HUDEP-2 (cell line): ENCODE data around the gene SCYGR7.
A peak's percentile ranks its signal among the peaks of the same experiment; 100 is the strongest.
"Not testable (repeated sequence)": the region's sequence is repeated elsewhere in the genome, so short reads cannot be mapped to it uniquely, and the experiment has no call there.

Source experiments
- DNase-seq, 76 experiments: peaks; one replicate each; lab custom pipeline; 2025; ENCODE audit not compliant: unreplicated experiment in 76 of 76; lab: John Stamatoyannopoulos, UW

SCYGR7 gene

GRCh38 chr2:227728035-227728434 lies at the start of gene SCYGR7:
TSS of gene SCYGR7 (plus strand) at chr2:227728335. CDS start at chr2:227728335, 0 bp downstream.
- no peak for DNase-seq

- DNase-seq: no peak
These were observed 43.9 kb upstream of the SCYGR7 start for GRCh38 chr2:227684258-227684657.

GRCh38 chr2:227687189-227687588 lies 40.9 kb upstream of the SCYGR7 start:
- no peak for DNase-seq

DNA sequence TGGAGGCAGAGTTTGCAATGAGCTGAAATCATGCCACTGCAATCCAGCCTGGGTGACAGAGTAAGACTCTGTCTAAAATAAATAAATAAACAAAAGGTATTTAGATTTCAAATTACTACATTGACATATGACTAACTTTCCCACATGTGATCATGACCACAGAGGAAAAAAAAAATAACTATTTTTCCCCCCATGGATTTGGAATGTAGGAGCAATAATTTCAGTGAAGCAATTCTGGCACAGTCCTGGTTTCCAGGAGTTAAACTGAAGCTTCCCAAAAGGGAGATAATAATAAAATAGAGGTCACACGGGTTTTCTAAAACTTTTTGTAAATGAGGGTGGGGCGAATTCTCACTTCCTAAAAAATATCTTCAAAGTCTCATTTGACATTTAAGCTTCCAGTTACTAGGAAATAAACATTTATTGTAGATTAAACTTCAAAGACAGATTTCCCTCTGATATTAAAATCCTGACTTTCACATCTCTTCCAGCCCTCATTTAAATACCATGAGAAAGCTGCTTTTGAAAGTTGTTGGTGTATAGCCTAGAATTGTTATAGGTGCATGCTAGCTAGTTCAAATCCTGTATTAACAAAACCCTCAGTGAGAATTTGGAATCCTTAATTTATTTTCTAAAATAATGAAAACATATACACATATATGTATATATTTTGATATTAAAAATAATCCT lies 31.0 kb upstream of the SCYGR7 start:
- DNase-seq: no peak

DNA sequence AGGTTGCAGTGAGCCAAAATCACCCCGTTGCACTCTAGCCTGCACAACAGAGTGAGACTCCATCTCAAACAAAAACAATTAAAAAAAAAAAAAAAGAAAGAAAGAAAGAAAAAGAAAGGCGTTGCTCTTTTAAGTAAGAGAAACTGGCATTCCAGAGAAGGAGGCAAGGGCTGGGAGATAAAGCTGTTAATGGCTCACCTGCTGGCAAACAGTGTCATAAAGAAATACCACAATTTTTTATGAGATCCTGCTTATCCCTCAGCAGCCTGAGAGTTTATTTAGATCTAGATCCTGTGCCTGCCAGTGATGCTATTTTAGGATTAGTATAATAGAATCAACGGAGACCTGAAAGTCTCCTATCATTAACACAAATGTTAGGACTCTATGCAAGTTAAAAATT lies 26.6 kb upstream of the SCYGR7 start:
- no peak for DNase-seq

DNA sequence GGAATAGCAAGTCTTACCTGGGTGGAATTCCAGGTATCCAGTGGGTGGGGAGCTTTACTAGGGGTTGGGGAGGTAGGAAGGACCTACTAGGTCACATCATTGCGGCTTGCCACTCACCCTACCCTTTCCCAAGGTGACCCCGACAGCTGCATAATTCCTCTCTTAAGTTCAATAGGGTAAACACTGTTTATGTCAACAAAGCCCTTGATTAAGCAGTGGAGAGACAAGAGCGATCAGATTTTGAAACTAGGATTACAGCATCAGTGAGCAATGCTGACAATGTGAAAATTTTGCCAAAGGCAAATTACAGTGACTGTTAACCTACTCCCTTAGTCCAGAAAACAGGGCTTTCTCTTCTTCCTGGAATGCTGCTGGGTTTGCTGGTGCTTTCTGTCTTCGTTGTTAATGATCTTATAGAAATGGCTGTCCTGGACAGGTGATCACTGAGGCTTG lies 24.8 kb upstream of the SCYGR7 start:
- DNase-seq: no peak

DNA sequence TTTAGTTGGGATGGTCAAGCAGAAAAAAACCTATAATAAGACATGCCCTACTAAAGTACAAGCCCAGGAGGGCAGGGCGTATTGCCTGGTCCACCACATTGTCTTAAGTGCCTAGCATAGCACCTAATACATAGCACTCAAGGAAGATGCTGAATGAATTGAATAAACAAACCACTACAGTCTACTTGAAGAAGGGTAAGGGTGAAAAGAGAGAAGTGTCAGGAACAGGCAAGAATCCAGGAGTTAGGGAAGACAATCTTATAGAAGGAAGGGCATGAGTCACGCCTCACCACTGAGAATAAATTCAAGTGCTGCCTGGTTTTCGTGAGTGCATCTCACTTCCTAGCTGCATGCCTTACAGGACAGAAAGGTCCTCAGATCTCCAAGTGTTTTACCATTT lies 24.2 kb upstream of the SCYGR7 start:
- no peak for DNase-seq

DNA sequence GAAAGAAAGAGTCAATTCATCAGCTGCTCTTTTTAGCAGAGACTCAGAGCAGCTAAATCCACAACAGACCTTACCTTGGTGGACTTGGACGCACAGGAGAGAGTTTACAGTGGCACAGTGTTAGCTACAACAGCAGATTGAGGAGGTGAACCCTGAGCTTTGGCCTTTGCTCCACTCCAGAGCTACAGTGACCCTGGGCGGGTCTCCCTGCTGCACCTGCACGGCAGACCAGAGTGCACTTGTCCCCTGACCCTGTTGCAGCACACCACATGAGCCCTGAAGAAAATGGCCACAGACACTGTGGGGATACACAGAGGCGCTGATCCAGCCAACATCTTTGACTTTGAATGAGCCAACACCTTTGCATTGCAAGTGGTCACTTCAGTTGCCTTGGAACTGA lies 21.3 kb upstream of the SCYGR7 start:
- DNase-seq: no peak

DNA sequence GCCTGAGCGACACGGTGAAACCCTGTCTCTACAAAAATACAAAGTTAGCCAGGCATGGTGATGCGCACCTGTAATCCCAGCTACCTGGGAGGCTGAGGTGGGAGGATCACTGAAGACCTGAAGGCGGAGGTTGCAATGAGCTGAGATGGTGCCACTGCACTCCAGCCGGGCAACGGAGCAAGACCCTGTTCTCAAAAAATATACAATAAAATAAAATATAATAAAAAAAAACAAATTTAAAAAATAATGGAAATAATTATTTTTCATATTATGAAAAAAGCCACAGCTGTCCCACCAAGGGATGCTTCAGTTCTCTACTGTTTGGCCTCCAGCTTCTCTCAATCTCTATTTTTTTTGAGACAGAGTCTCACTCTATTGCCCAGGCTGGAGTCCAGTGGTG lies 20.7 kb upstream of the SCYGR7 start:
- no peak for DNase-seq

DNA sequence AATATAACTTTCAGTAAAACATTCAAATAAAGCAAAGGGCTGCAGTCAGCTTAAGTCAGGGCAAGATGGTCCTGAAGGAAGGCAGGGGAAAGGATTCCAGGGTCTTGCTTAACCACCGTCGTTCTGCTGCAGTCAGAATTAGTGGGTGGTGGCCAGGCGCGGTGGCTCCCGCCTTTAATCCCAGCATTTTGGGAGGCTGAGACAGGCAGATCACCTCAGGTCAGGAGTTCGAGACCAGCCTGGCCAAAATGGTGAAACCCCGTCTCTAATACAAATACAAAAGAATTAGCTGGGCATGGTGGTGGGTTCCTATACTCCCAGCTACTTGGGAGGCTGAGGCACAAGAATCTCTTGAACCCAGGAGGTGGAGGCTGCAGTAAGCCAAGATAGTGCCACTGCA lies 17.1 kb upstream of the SCYGR7 start:
- DNase-seq: no peak

DNA sequence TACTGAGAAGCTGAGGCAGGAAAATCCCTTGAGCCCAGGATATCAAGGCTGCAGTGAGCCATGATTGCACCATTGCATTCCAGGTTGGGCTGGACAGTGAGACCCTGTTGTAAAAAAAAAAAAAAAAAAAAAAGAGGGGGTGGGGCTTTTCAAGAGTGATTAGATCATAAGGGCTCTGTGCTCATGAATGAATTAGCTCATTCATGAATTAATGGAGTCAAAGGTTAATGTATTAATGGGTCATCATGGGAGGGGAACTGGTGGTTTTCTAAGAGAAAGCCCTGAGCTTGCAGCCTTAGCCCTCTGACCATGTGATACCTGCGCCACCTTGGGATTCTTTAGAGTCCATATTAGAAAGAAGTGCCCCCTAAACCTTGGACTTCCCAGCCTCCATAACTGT lies 14.8 kb upstream of the SCYGR7 start:
- no peak for DNase-seq

DNA sequence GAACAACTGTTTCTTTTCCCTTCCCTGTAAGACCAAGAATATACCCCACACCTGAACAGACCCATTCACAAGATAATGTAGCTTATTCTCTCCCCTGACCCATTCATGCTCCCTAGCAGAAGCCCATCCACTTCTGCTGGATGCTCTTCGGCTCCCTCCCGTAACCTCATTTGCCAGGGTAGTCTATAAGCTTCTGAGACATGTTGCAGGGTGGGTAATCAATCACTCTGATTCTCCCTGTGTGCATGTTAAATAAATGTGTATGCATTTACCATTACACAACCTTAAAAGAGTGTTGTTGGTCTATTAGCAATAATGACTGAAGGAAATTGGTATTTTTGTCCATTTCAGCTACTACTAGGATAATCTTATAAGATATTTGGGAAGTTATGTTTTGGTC lies 11.6 kb upstream of the SCYGR7 start:
- DNase-seq: no peak

DNA sequence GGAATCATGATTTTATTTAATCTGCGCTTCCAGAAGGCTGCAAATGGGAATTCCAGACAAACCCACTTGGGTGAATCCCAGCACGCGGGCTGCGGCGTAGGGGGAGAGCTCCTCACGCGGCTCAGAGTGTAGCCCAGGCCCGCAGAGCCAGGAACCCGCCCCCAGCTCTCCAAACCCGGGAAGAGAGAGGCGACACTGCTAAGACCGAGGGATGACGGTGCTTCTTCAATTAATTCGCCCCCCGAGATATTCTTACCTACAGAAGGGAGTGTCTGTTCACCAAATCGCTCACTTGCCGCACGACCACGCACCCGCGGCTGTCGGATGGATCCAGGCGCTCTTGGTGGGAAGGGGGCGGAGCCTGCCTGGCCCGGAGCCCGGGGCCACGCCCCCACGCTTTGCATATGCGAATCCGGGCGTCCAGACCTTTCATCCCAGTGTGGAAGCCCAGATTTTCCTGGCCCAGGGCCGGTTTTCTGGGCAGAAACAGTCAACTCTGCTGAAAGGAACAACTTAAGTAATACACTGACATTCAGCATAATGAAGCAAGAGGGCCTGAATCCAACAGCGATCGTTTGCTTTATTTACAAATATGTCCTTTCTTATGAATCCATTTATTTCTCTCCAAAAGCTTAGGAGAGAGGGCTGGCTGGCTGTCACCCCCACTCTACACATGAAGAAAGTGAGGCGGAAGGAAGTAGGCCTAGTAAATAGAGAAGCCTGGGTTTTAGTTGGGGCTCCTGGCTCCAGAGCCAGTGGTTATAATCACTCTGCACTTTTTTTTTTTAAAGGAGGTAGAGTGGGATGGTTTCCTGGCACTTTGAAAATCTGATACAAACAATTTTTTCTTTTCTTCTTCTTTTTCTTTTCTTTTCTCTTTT lies 10.2 kb upstream of the SCYGR7 start, which contains the start of gene SLC19A3:
Gene SLC19A3 (minus strand): TSS at position 342 of the 881 bp plus-strand sequence. CDS start 15,710 bp downstream, outside the sequence.
- DNase-seq: peak in 3 of 76 experiments; percentile 1 to 11 (median 7)

DNA sequence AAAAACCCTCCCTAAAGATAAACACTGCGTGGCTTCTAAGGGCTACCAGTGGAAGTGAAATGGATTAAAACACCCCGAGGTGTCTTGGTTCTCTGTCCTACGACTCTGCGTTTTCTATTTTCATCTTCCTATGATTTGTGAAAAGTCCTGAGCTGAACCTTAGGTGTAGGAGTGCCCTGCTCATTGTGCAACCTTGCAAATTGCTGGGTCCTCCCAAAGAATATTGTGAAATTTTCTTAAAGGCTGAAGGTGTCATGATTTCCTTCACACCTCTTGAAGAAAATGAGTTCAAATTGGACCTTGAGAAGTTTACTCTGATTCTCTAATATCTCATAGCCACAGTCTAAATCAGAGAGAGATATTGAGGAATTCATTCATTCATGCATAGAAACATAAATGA lies 8.5 kb upstream of the SCYGR7 start:
- no peak for DNase-seq

DNA sequence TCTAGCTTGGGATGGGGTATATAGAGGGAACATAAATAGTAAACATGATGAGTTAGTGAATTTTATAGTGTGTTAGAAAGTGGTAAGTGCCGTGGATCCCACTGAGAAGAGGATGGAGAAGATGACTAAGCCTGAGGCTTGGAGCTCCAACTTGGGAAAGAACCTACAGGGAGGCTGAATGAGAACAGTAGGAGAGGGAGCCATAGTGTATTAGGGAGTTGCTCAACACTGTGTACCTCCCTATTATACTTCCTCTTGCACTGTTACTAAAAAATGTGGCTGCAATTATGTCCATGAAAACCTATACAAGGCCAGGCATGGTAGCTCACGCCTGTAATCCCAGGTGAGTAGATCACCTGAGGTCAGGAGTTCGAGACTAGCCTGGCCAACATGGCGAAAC lies 7.5 kb upstream of the SCYGR7 start:
- DNase-seq: no peak

DNA sequence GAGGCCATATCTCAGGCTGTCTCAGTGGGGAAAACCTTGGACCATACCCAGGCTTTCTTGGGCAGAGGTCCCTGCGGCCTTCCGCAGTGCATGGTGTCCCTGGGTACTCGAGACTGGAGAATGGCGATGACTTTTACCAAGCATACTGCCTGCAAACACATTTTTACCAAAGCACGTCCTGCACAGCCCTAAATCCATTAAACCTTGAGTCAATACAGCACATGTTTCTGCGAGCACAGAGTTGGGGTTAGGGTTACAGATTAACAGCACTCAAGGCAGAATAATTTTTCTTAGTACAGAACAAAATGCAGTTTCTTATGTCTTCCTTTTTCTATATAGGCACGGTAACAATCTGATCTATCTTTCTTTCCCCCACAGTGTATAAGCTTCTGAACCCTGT lies 5.3 kb upstream of the SCYGR7 start:
- DNase-seq: not testable (repeated sequence)

DNA sequence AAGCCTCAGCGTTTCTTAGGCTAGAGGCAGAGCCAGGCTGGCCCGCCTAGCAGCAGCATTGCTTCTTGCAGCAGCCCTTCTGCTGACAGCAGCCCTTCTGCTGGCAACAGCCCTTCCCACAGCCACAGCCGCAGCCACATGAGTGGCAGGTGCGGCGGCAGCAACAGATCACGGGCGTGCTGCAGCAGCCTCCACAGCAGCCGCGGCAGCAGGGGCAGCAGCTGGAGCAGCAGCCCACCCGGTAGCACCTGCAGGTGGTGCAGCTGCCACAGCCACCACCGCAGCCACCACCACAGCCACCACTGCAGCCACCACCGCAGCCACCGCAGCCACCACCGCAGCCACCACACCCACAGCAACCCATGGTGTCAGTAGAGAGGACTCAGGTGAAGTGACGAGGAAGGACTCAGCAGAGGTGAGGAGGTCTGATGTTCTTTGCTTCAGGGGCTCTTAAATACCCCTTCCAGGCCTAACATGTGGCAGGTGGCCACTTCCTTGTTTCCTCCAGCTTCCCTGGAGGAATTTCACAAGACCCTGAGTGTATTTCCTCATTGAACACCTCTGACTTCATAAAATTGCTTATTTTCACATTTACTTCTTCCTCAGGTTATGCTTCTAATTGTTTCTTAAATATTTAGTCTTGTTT lies 3.6 kb upstream of the SCYGR7 start, which contains the start of gene SCYGR6:
Gene SCYGR6 (minus strand): TSS at position 364 of the 646 bp plus-strand sequence. CDS start 0 bp downstream, at position 364.
- DNase-seq: no peak

DNA sequence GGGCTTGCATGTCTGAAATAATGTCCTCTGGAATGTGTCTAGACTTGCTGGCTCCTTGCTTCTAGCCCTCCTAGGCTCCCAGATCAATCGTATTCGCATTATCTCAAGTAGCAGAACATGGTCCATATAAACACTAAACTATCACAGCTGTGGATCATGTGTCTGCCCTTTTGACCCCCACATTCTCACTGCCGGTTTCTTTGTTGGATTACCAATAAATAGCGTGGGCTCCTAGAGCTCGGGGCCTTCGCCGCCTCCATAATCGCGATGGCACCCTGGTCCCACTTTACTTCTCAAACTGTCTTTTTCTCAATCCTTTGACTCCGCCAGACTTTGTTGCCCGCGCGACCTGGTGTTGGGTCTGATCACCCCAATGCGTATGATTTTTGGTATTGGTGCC lies 11.2 kb downstream of the SCYGR7 start:
- DNase-seq: no peak

GRCh38 chr2:227740705-227741104 lies 12.6 kb downstream of the SCYGR7 start:
- DNase-seq: peak in 13 of 76 experiments; percentile 1 to 32 (median 10)

GRCh38 chr2:227745594-227745993 lies 17.5 kb downstream of the SCYGR7 start, which contains the start of gene SCYGR8:
TSS of gene SCYGR8 (plus strand) at chr2:227745894. CDS start at chr2:227745894, 0 bp downstream.
- DNase-seq: no peak

- peak in 10 of 76 experiments; percentile 1 to 17 (median 5) for DNase-seq
These were observed 19.9 kb downstream of the SCYGR7 start for GRCh38 chr2:227748079-227748478.
